NCI-H1436 treated with DMSO at 0.1 percent for 48 hours (cell line): ENCODE results near the gene ERFE.

Experiments used
- DNase-seq: peaks from one replicate; lab custom pipeline; 2025; lab: John Stamatoyannopoulos, UW

The ERFE gene

DNA sequence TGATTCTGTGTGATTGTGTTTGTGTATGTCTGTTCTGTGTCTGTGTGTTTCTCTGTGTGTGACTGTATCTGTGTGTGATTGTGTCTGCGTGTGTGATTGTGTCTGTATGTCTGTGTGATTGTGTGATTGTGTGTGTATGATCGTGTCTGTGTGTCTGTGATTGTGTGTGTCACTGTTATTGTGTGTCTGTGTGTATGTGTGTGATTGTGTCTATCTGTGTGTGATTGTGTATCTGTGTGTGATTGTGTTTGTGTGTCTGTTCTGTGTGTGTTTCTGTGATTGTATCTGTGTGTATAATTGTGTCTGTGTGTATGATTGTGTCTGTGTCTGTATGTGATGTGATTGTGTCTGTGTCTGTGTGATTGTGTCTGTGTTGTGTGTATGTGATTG is 32.0 kb upstream of the ERFE start:
- DNase-seq = no peak

- no peak for DNase-seq
These were observed 31.4 kb upstream of the ERFE start for GRCh38 chr2:238127165-238128060.

- DNase-seq = no peak
These were observed 30.7 kb upstream of the ERFE start for GRCh38 chr2:238128061-238128440.

GRCh38 chr2:238128534-238129001 is 30.2 kb upstream of the ERFE start:
- DNase-seq = no peak

DNA sequence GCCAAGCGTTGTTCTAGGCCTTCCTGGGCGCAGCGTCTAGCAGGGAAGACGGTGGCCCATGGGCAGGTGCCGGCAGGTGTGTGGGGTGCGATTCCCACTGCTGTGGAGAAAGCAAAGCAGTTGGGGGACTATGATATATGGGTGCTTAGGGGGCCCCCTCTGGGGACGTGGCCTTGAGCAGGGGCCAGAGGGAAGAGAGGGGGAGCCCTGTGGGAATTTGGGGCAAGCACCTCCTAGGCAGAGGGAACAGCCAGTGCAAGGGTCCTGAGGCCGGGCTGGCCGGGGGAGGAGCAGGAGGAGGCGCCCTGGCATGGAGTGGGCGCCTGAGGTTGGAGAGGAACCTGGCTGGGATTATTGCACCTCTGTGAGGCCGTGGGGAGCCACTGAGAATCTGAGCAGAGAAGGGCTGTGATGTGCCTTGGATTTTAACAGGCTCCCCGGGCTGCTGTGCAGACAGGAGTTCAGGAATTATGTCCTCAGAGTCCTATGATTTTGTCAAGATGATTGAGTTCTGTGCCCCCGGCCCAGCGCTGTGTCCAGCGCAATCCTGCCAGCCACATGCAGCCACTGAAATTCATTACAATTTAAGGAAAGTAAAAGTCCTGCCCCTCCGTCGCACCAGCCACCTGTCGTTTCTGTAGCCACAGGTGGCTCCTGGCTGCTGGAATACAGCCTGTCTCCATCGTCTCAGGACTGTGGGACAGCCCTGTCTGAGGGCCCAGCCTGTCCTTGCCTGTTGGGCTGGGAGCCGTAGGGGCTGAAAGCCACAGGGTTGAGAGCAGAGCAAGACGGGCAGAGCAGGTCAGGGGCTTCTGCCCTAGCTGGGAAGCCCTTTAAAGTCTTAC is 29.4 kb upstream of the ERFE start:
- DNase-seq = no peak

DNA sequence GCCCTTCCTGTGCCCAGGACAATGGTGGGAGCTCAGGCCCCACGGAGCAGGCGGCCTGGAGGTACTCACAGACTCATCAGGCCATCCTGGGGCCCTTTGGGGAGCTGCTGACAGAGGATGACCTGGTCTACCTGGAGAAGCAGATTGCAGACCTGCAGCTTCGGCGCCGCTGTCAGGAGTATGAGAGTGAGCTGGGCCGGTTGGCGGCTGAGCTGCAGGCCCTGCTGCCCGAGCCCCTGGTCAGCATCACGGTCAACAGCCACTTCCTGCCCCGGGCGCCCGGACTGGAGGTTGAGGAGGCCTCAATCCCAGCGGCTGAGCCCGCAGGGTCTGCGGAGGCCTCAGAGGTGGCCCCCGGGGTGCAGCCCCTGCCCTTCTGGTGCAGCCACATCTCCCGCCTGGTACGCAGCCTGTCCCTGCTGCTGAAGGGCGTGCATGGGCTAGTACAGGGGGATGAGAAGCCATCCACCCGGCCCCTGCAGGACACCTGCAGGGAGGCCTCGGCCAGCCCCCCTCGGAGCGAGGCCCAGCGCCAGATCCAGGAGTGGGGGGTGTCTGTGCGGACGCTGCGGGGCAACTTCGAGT is 28.6 kb upstream of the ERFE start:
- DNase-seq = no peak

DNA sequence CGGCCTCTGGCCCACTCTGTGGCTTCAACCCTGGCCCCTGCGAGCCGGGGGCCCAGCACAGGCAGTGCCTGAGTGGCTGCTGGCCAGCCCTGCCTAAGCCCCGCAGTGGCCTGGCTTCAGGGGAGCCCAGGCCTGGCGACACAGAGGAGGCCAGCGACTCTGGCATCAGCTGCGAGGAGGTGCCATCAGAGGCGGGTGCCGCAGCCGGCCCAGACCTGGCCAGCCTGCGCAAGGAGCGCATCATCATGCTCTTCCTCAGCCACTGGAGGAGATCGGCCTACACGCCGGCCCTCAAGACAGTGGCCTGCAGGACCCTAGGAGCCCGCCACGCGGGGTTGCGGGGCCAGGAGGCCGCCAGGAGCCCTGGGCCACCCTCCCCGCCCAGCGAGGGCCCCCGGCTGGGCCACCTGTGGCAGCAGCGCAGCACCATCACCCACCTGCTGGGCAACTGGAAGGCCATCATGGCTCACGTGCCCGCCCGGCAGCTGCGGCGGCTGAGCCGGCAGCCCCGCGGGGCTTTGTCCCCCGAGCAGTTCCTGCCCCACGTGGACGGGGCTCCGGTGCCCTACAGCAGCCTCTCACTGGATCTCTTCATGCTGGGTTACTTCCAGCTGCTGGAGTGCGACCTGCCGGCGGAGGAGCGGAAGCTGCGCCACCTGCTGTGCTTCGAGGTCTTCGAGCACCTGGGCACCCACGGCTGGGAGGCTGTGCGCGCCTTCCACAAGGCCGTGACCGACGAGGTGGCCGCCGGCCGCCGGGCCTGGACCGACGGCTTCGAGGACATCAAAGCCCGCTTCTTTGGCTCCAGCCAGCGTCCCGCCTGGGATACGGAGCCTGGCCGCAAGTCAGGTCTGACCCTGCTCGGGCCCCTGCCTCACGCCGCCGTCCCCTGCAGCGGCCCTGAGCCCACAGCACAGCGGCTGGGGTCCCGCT is 27.8 kb upstream of the ERFE start:
- no peak for DNase-seq

GRCh38 chr2:238131761-238132462 is 26.9 kb upstream of the ERFE start:
- no peak for DNase-seq

DNA sequence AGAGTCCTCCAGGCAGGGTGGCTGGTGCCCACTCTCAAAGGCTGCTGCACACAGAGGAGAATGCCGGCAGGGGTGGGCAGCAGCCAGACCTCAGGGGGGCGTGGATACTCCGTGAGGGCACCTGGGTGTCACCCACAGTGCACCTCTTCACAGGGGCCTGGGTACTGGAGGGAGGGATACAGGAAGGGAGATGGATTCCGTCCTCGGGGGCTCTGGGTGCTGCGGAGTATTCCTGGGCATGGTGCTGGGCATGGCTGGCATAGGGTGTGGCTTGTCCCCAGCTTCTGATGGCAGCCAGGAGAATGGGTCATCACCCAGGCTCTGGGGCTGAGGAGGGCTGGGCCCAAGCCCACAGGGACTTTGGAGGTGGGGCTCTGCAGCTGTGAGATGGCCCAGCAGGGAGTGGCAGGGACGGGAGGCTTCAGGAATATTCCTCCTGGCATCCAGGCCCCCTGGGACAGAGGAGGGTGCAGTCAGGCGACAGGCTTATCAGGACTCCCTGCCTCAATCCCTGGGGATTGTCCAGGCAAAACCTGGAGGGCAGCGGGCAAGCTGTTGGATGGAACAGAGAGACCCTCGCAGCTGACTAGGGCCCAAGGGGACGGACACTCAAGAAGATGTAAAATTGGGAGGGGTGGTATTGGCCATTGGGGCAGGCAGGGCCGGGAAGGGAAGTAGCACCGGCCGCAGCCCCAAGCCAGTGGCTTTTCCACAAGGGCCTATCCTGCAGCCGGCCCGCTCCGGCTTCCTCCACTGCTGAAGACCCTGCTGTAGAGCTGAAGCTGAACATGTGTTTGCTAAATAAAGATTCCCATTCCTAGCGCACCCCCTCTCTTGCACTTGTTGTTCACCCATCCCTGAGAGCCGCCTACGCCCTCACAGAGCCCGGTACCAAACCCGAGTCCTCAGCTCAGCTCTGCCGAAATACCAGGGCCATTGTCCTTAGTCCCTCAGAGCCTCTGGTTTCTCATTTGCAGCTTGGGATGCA is 26.0 kb upstream of the ERFE start:
- no peak for DNase-seq

DNA sequence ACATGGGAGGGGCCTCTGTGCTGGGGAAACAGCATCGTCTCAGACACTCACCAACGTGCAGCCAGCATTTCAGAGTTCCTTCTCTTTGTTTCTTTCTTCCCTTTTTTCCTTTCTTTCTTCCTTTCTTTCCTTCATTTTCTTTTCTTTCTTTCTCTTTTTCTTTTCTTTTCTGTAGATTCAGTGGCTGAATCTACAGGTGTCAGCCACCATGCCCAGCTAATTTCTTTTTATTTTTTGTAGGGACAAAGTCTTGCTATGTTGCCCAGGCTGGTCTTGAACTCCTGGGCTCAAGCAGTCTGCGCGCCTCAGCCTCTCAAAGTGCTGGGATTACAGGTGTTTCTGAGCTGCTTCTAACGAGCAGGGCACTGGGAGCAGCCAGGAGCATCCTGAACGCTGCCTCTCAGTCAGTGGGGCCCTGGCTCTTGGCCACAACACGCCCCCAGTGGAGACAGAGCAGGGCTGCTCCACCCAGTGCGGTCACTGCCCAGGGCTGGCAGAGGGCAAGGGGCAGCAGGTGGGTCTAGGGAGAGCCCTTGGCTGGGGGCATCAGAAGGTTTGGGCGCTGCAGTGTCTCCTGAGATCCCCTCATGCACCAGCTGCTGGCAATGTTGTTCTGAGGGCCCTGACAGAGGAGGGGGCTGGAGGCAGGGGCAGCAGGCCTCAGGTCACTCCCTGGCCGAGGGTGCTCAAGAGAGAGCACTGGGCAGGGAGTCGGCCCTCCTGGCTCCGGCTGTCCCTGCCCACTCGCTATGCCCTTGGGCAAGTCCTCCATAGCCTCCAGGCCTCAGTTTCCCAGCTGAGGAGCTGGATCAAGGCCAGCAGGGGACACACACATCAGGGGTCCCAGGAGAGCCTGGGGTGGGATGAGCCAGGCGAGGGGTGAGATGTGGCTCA is 25.0 kb upstream of the ERFE start:
- DNase-seq = no peak

GRCh38 chr2:238134393-238134785 is 24.4 kb upstream of the ERFE start:
- DNase-seq = no peak

GRCh38 chr2:238135601-238136150 is 23.1 kb upstream of the ERFE start:
- DNase-seq = no peak

- no peak for DNase-seq
These were observed 21.8 kb upstream of the ERFE start for GRCh38 chr2:238136820-238137537.

DNA sequence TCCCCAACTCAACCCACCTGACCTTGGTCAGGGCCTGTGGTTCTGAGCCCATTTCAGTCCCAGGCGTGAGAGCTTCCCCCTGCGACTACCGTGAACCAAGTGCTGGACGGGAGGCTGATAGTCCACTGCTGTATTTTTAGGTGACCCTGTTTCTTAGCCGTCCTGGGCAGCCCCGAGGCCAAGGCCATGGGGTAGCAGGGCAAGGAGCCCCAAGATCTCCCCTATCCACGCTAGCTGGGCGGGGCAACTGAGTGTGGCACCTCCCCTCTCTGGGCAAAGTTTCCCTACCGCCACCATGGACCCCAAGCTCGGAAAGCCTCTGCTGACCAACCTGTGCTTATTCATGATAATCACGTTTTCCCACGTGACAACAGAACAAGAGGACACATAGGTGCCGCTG is 20.9 kb upstream of the ERFE start:
- DNase-seq = no peak

DNA sequence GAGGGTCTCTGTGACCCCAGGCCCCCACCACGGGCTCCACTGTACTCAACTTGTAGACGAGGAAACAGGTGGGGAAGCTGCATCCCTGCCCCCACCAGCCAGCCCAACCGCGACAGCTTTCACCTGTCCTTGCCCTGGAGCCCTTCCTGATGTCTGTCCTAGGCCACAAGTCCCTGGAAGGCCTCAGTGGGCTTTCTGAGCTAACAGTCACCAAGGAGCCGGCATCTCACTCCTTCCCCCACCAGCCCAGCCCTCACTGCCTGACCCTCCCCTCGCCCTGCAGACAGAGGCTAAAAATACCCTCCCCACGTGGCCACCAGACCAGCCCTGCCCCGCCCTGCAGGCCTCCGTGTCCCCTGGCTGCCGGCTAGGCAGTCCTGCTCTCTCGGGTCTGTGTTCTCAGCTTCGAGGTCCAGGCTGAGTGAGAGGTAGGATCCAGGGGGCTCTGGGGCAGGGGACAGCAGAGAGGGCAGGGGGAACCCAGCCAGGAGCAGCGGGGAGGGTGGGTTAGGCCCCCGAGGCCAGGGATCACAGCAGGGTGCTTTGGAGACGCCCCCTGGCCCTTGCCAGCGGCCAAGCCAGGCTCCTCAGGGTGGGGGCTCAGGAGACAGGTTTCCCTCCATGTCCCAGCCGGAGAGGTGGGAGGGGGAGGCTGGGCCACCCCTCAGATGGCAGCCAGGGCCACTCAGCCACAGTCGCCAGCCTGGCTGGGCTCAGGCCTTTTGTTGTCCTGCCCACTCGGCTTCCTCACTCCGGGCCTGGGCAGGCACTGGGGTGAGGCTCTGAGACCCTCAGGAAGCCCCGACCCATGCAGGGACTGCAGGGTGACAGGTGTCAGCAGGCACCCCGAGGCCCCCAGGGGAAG is 20.2 kb upstream of the ERFE start, which contains the start of gene KLHL30:
Gene KLHL30 (plus strand): TSS at position 338 of the 865 bp plus-strand sequence. CDS start 2,087 bp downstream, outside the sequence.
- DNase-seq = no peak
